ENCODE data around the gene KRTCAP2. TPM values are rescaled to one million over a fixed set of nuclear protein-coding genes. Genes with fewer than 3 reads are reported as not detected.

Gene KRTCAP2
- total RNA-seq, 2 experiments from 2014 or later = 166 to 177 TPM

- H3K4me3 Mint-ChIP-seq = peak within 1 kb of the TSS; percentile 83
- no peaks in the 10 kb centered on the region for H3K27me3 Mint-ChIP-seq
- CTCF ChIA-PET = interaction anchor here (0.5 to 5.3 kb wide), 9 partner anchors 12 to 280 kb away, joined by 3 to 87 read pairs (median 36); partner anchors contain the start of genes KRTCAP2 and TRIM46
- DNase-seq (no peak), ATAC-seq (no peak)
- peak within 1 kb of the TSS; percentile 88 for H3K27ac Mint-ChIP-seq
- peaks cover 34% of the 10 kb centered on the region for H3K4me1 Mint-ChIP-seq
- H3K36me3 Mint-ChIP-seq = no peaks in the 10 kb centered on the region
- H3K9me3 Mint-ChIP-seq (ENCODE audit: low read depth) = no peaks in the 10 kb centered on the region
These were observed 34.9 kb upstream of the KRTCAP2 start, which contains the start of gene THBS3 for GRCh38 chr1:155207806-155208540. THBS3 (minus strand) TSS chr1:155207897; CDS start chr1:155207876, 21 bp downstream.

DNA sequence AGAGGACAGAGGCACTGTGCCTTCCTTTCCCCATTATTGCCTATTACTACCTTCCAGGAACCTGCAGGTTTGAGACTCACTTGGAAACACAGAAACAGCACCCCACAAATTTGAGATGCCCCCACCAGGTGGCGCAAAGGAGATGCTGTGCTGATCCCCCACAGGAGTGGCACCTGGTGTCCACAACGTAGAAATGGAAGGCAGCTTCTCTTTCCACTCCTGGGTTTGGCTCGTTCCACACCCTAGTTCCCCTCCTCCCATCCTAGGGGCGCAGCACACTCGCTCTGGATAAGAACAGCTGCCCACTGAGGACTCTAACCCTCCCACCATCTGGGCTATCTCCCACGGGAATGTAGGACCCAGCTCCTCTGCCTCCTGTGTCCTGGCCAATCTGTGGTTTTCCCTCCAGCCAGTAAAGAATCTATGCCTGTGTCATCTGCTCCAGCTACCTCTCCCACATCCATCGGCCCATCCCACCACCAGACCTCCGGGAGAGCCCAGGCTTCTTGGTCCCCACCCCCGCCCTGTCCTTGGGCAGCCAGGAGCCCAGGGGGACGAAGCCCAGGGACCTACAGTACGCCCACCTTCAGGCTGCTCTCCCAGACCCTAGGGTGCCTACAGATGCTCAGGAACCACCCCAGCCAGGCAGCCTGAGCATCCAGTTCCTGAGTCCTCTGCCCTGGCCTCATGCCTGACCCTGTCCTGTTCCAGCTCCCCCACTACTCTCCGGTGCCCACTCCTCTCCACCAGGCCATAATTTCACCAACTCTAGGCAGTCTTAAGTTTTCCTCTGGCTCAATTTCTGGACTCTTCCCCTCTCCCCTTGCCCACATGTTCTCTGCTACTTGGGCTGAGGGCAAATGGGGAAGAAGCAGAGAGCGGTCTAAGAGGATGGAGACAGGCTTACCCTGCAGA is 34.0 kb upstream of the KRTCAP2 start:
- H3K4me1 Mint-ChIP-seq = peaks cover 34% of the 10 kb centered on the region
- H3K4me3 Mint-ChIP-seq = peak overlapping the region; percentile 64
- no peaks in the 10 kb centered on the region for H3K9me3 Mint-ChIP-seq (ENCODE audit: low read depth)
- H3K27me3 Mint-ChIP-seq = no peaks in the 10 kb centered on the region
- peak overlapping the region; percentile 80 for H3K27ac Mint-ChIP-seq
- peak; percentile 53 for ATAC-seq
- no peaks in the 10 kb centered on the region for H3K36me3 Mint-ChIP-seq
- CTCF ChIA-PET = interaction anchor here (0.7 to 5.3 kb wide), 16 partner anchors 9 to 213 kb away, joined by 3 to 87 read pairs (median 4); partner anchors contain the start of genes CLK2, KRTCAP2 and TRIM46
- DNase-seq = peak; percentile 95

- no peak for DNase-seq
- Mint-ChIP-seq H3K4me3 (no peak overlapping the region), H3K36me3 (no peaks in the 10 kb centered on the region), H3K4me1 (peaks cover 32% of the 10 kb centered on the region), H3K9me3 (ENCODE audit: low read depth) (no peaks in the 10 kb centered on the region), H3K27me3 (no peaks in the 10 kb centered on the region), H3K27ac (no peak overlapping the region)
- no peak for ATAC-seq
- CTCF ChIA-PET = interaction anchor here (2.0 to 5.3 kb wide), 7 partner anchors 11 to 117 kb away, joined by 6 to 87 read pairs (median 41); partner anchors contain the start of genes KRTCAP2 and TRIM46
These were observed 33.0 kb upstream of the KRTCAP2 start for GRCh38 chr1:155205969-155206593.

- CTCF ChIA-PET = interaction anchor here (2.1 to 5.3 kb wide), 4 partner anchors 10 to 46 kb away, joined by 6 to 87 read pairs (median 38); a partner anchor contains a TSS
- no peaks in the 10 kb centered on the region for H3K9me3 Mint-ChIP-seq (ENCODE audit: low read depth)
- no peak overlapping the region for H3K4me3 Mint-ChIP-seq
- H3K27me3 Mint-ChIP-seq = no peaks in the 10 kb centered on the region
- peaks cover 25% of the 10 kb centered on the region for H3K4me1 Mint-ChIP-seq
- no peak for DNase-seq
- no peak overlapping the region for H3K27ac Mint-ChIP-seq
- H3K36me3 Mint-ChIP-seq = no peaks in the 10 kb centered on the region
- ATAC-seq = no peak
These were observed 31.9 kb upstream of the KRTCAP2 start for GRCh38 chr1:155205035-155205434.

DNA sequence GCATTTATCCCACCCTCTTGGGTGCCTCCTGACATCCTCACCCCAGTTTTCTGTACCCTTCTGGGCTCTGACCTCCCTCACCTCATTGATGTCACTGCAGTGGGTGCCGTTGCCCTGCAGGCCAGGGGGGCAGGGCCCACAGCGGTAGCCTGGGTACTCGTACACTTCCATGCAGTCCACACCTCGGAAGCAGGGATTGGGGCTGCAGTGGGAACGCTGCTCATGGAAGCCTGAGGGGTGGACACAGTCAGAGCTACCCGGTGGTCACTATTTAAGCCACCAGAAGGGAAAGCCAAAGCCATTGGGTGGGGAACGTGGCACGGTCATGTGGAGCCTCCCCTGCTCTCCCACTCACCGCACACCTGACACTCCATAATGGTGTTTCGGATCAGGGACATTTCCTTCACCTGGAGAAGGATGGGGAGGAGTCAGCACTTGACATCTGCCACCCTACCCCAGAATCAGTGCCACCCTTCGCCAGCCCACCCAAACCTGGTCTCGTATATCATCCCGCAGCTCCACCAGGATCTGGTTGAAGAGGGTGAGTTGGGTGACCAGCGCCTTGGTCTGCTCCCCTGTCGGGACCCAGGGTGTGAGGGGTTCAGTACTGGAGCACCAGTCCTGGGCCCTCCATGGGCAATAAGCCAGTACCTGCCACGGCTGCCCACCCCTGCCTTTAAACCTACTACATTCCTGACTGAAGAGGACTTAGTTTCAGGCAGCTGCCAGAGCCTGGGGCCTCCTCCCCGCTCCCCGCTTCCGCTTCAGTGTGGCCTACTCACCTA is 29.8 kb upstream of the KRTCAP2 start:
- Mint-ChIP-seq H3K36me3 (no peaks in the 10 kb centered on the region), H3K27ac (no peak overlapping the region)
- ATAC-seq = no peak

DNA sequence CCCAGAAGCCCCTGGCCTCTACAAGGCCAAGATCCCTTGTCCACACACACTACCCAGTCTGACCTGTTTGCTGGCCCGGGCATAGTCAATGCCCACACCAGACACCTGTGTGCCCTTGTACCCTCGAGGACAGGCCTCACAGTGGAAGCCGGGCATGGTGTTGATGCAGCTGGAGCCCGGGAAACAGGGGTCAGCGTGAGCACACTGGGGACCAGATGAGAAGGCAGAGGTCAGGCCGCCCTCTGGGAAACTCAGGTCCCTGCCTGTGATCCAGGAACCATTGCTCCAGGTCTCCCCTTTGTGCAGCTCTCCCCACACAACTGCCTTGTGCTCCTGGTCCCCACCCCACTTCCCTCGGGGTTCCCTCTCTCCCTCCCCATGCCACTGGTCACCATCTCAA is 29.1 kb upstream of the KRTCAP2 start:
- H3K9me3 Mint-ChIP-seq (ENCODE audit: low read depth) = no peaks in the 10 kb centered on the region
- ATAC-seq (no peak), DNase-seq (no peak)
- no peak overlapping the region for H3K4me3 Mint-ChIP-seq
- peaks cover 8% of the 10 kb centered on the region for H3K4me1 Mint-ChIP-seq
- H3K27ac Mint-ChIP-seq = no peak overlapping the region
- CTCF ChIA-PET = interaction anchor here (1.2 to 2.5 kb wide), 5 partner anchors 8 to 48 kb away, joined by 3 to 14 read pairs (median 4); no protein-coding TSS in a partner anchor
- no peaks in the 10 kb centered on the region for H3K36me3 Mint-ChIP-seq
- H3K27me3 Mint-ChIP-seq = no peaks in the 10 kb centered on the region

More for the DNA sequence above, 29.8 kb upstream of the KRTCAP2 start:
- DNase-seq = no peak
- CTCF ChIA-PET = interaction anchor here (1.2 to 2.5 kb wide), 4 partner anchors 9 to 35 kb away, joined by 3 to 14 read pairs (median 4); no protein-coding TSS in a partner anchor
- peaks cover 13% of the 10 kb centered on the region for H3K4me1 Mint-ChIP-seq
- H3K27me3 Mint-ChIP-seq = no peaks in the 10 kb centered on the region
- H3K4me3 Mint-ChIP-seq = no peak overlapping the region
- H3K9me3 Mint-ChIP-seq (ENCODE audit: low read depth) = no peaks in the 10 kb centered on the region

- no peaks in the 10 kb centered on the region for H3K4me1 Mint-ChIP-seq
- DNase-seq (no peak), ATAC-seq (no peak)
- no peak overlapping the region for H3K27ac Mint-ChIP-seq
- no peak overlapping the region for H3K4me3 Mint-ChIP-seq
- no peaks in the 10 kb centered on the region for H3K27me3 Mint-ChIP-seq
- CTCF ChIA-PET = interaction anchor here (1.1 to 2.4 kb wide), 4 partner anchors 24 to 50 kb away, joined by 3 to 9 read pairs (median 4); partner anchors contain the start of gene KRTCAP2
- H3K36me3 Mint-ChIP-seq = no peaks in the 10 kb centered on the region
- H3K9me3 Mint-ChIP-seq (ENCODE audit: low read depth) = no peaks in the 10 kb centered on the region
These were observed 27.8 kb upstream of the KRTCAP2 start for GRCh38 chr1:155200920-155201319.

- H3K4me1 Mint-ChIP-seq = peaks cover 4% of the 10 kb centered on the region
- CTCF ChIA-PET = interaction anchor here (0.7 kb wide), 1 partner anchor 9 kb away, joined by 3 read pairs; no protein-coding TSS in a partner anchor
- no peak overlapping the region for H3K27ac Mint-ChIP-seq
- H3K36me3 Mint-ChIP-seq = no peaks in the 10 kb centered on the region
- no peak overlapping the region for H3K4me3 Mint-ChIP-seq
- ATAC-seq (no peak), DNase-seq (no peak)
- no peaks in the 10 kb centered on the region for H3K27me3 Mint-ChIP-seq
- no peaks in the 10 kb centered on the region for H3K9me3 Mint-ChIP-seq (ENCODE audit: low read depth)
These were observed 26.7 kb upstream of the KRTCAP2 start for GRCh38 chr1:155199792-155200191.

GRCh38 chr1:155198547-155198906 is 25.4 kb upstream of the KRTCAP2 start:
- Mint-ChIP-seq H3K27ac (no peak overlapping the region), H3K27me3 (no peaks in the 10 kb centered on the region), H3K9me3 (ENCODE audit: low read depth) (no peaks in the 10 kb centered on the region), H3K4me3 (no peak overlapping the region), H3K4me1 (peaks cover 14% of the 10 kb centered on the region), H3K36me3 (no peaks in the 10 kb centered on the region)
- ATAC-seq (no peak), DNase-seq (no peak)
- CTCF ChIA-PET = no interaction called here

DNA sequence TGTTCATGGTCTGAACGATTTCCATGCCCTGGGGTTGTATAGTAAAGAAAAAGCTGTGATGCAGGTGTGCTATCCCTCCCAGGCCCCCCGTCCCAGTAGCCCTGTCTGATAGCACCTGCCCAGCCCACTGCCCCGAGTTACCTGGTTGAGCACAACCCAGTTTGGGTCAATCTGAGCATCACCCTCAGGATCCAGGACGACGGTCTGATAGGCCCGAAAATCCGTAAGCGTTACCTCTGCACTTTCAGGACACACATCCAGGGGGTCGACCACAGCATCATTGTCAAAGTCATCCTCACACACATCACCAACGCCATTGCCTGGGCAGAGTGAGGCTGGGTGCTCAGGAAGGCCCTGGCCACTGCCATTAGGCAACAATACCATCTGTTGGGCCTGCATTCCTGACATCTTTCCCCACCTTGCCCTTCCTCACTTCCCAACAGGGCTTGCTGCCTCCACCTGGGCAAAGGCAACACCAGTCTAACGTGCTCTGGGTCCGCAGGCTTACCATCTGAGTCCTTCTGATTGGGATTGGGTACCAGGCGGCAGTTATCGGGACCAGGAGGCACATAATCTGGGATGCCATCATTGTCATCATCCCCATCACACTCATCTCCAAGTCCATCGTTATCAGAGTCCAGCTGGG is 24.9 kb upstream of the KRTCAP2 start:
- CTCF ChIA-PET = interaction anchor here (0.8 to 6.5 kb wide), 2 partner anchors 10 to 53 kb away, joined by 3 to 87 read pairs; partner anchors contain the start of genes MTX1 and THBS3
- H3K4me3 Mint-ChIP-seq = no peak overlapping the region
- H3K27ac Mint-ChIP-seq = no peak overlapping the region
- ATAC-seq (no peak), DNase-seq (no peak)
- H3K4me1 Mint-ChIP-seq = peaks cover 18% of the 10 kb centered on the region
- no peaks in the 10 kb centered on the region for H3K36me3 Mint-ChIP-seq
- no peaks in the 10 kb centered on the region for H3K9me3 Mint-ChIP-seq (ENCODE audit: low read depth)
- no peaks in the 10 kb centered on the region for H3K27me3 Mint-ChIP-seq

DNA sequence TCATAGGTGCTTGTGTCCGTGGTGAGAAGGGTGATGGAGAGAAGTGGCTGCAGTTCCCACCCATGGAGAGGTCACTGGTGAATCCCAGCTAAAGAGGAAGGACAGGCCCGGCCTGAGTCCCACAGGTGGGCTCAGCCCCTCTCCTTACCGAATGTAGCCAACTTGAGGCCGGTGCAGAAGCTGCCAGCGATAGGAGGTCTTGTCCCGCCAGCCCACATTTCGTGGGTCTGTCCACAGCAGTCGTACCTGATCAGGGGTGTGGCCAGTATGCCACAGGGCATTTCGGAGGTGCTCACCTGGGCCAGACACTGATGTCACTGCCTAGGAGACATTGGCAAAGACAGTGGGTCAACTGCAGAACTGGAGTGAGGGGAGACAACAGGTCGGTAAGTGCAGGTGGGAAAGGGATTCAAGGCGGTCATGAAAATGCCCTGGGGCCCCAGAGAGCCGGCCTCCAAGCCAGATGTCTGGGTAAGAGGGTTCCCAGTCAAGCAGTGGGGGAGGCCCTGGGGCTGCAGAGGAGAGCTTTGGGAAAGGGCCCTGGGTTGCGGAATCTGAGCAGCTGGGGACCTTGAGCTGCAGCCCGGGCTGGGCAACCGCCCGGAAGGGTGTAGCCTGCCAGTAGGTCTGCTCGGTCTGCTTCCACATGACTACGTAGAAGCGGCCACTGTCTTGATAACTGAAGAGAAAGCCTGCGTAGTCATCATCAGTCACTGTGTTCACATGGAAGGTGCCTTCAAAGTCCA is 24.0 kb upstream of the KRTCAP2 start:
- DNase-seq (no peak), ATAC-seq (no peak)
- Mint-ChIP-seq H3K4me1 (peaks cover 26% of the 10 kb centered on the region), H3K36me3 (no peaks in the 10 kb centered on the region), H3K27me3 (no peaks in the 10 kb centered on the region), H3K27ac (no peak overlapping the region), H3K4me3 (no peak overlapping the region), H3K9me3 (ENCODE audit: low read depth) (no peaks in the 10 kb centered on the region)
- CTCF ChIA-PET = interaction anchor here (0.8 to 6.5 kb wide), 2 partner anchors 10 to 54 kb away, joined by 3 to 87 read pairs; partner anchors contain the start of genes MTX1 and THBS3

All from activated CD8-positive, alpha-beta memory T cell treated with anti-CD3 and anti-CD28 coated beads, Interleukin-2, amount 10 ng/mL, durations not matched to agents 7 days and 5 days (primary cell).